Measurements from ENCODE around the gene TPPP2. TPM values are rescaled to one million over a fixed set of nuclear protein-coding genes. Genes with fewer than 3 reads are reported as not detected.

Gene TPPP2
- total and polyA plus RNA-seq, 2 donors (not counting 1 experiment from before 2014, with no cell fraction given), result not detected

GRCh38 chr14:21069388-21070082, 39.5 kb downstream of the TPPP2 start:
- H3K4me2 ChIP-seq (replicated peaks; ENCODE audit: low read depth, low read length, poor library complexity, severe bottlenecking), result peak overlapping the region; percentile 97
- peak overlapping the region; percentile 70 for H3K9ac ChIP-seq (ENCODE audit: low read length)
- Mint-ChIP-seq H3K9me3 (ENCODE audit: insufficient read depth) (no peaks in the 10 kb centered on the region), H3K27ac (peak overlapping the region; percentile 41), H3K27me3 (peaks cover 34% of the 10 kb centered on the region), H3K4me3 (peak overlapping the region; percentile 85), H3K4me1 (peaks cover 44% of the 10 kb centered on the region)
- intact Hi-C loops (cut with micrococcal nuclease), result loop anchor here (2.0 to 5.0 kb wide), 2 partner anchors 45 to 488 kb away; partner anchors contain the start of gene NDRG2
- no peak for TF ChIP-seq CTCF (IDR thresholded peaks at IDR 0.05)
- peak; percentile 11 for TF ChIP-seq EZH2 (IDR thresholded peaks at IDR 0.05; ENCODE audit: borderline replicate concordance, insufficient read depth, low read depth, low read length, poor library complexity, severe bottlenecking)
- WGBS (ENCODE audit: insufficient coverage), result 1% methylated on average over 37 of the region's 40 CpGs
- no peaks in the 10 kb centered on the region for H3K79me2 ChIP-seq (ENCODE audit: control insufficient read depth, insufficient read depth, low read length)
- peaks cover 0 to 9% (median 0%) of the 10 kb centered on the region in 3 donors for H3K9me3 ChIP-seq (ENCODE audit: control extremely low read depth in 1 of 3, control insufficient read depth in 2 of 3, insufficient read depth in 1 of 3, low read length in 2 of 3)
- H3K36me3 ChIP-seq (replicated peaks in 1 of 2; ENCODE audit: control extremely low read depth in 1 of 2, control insufficient read depth in 1 of 2, extremely low read depth in 1 of 2, insufficient read depth in 2 of 2, low read length in 1 of 2), result no peaks in the 10 kb centered on the region
- peak overlapping the region; percentile 43 for H2AFZ ChIP-seq (ENCODE audit: insufficient read depth, low read depth, low read length, poor library complexity, severe bottlenecking)
- peaks cover 34 to 40% of the 10 kb centered on the region in 2 donors for H3K4me1 ChIP-seq (ENCODE audit: control insufficient read depth in 2 of 2, insufficient read depth in 2 of 2, low read length in 2 of 2)
- DNase-seq (peak; percentile 56), ATAC-seq (ENCODE audit: low read depth) (no peak)
- ChIA-PET POLR2A (interaction anchor here (2.7 kb wide), 1 partner anchor 35 kb away, joined by 27 read pairs; no protein-coding TSS in a partner anchor), CTCF (interaction anchor here (1.3 to 6.4 kb wide), 11 partner anchors 8 to 67 kb away, joined by 4 to 276 read pairs (median 73); partner anchors contain the start of gene TMEM253)
- no peaks in the 10 kb centered on the region for H4K20me1 ChIP-seq (ENCODE audit: control insufficient read depth, insufficient read depth, low read length, poor library complexity, severe bottlenecking)
- H3K4me3 ChIP-seq (ENCODE audit: control extremely low read depth in 1 of 5, extremely low read depth in 1 of 5, insufficient read depth in 1 of 5, low read depth in 2 of 5, low read length in 4 of 5), result peak overlapping the region; percentile 8 to 69 (median 53)
- H3K27me3 ChIP-seq (replicated peaks in 1 of 4; ENCODE audit: control extremely low read depth in 1 of 4, control insufficient read depth in 3 of 4, insufficient read depth in 4 of 4, low read length in 3 of 4), result peaks cover 0 to 50% (median 18%) of the 10 kb centered on the region in 4 experiments
- no peak overlapping the region for H3K27ac ChIP-seq (ENCODE audit: low read length in 2 of 2)

Measured in B cell (primary cell).